IPS-18a (cell line): ENCODE results near the gene PLA2G2E.

Experiments
- H3K27ac ChIP-seq: one replicate; pipeline ENCODE4 v1.5.1; 2013; ENCODE audit warnings: low read length
- H3K27me3 ChIP-seq: one replicate; pipeline ENCODE4 v1.6.1; 2013; ENCODE audit warnings: mild to moderate bottlenecking, low read length; ENCODE audit not compliant: control insufficient read depth, insufficient read depth
- H3K36me3 ChIP-seq: one replicate; pipeline ENCODE4 v1.6.1; 2013; ENCODE audit warnings: low read depth, low read length; ENCODE audit not compliant: control insufficient read depth
- H3K4me1 ChIP-seq: one replicate; pipeline ENCODE4 v1.6.1; 2013; ENCODE audit warnings: low read depth, low read length; ENCODE audit not compliant: control insufficient read depth
- H3K4me3 ChIP-seq: one replicate; pipeline ENCODE4 v1.5.1; 2013; ENCODE audit warnings: low read length
- H3K9ac ChIP-seq: one replicate; pipeline ENCODE4 v1.6.1; 2013; ENCODE audit warnings: mild to moderate bottlenecking, low read length, moderate library complexity
- H3K9me3 ChIP-seq: one replicate; pipeline ENCODE4 v1.6.1; 2013; ENCODE audit warnings: low read depth, low read length; ENCODE audit not compliant: control insufficient read depth

The PLA2G2E gene

GRCh38 chr1:19926296-19927129 lies 3.1 kb upstream of the PLA2G2E start:
- Histone ChIP-seq H3K36me3 (no peaks in the 10 kb centered on the region), H3K9me3 (peaks cover under 1% of the 10 kb centered on the region), H3K9ac (no peak overlapping the region), H3K27ac (no peak overlapping the region), H3K27me3 (no peaks in the 10 kb centered on the region), H3K4me1 (no peaks in the 10 kb centered on the region), H3K4me3 (no peak overlapping the region)

GRCh38 chr1:19925342-19926070 lies 2.1 kb upstream of the PLA2G2E start:
- H3K4me1 ChIP-seq: no peaks in the 10 kb centered on the region
- H3K9ac ChIP-seq: no peak overlapping the region
- no peak overlapping the region for H3K4me3 ChIP-seq
- H3K27me3 ChIP-seq: no peaks in the 10 kb centered on the region
- no peaks in the 10 kb centered on the region for H3K36me3 ChIP-seq
- H3K27ac ChIP-seq: no peak overlapping the region
- no peaks in the 10 kb centered on the region for H3K9me3 ChIP-seq

- H3K9me3 ChIP-seq: no peaks in the 10 kb centered on the region
- H3K4me3 ChIP-seq: no peak overlapping the region
- H3K4me1 ChIP-seq: no peaks in the 10 kb centered on the region
- H3K27ac ChIP-seq: no peak overlapping the region
- no peaks in the 10 kb centered on the region for H3K27me3 ChIP-seq
- no peak overlapping the region for H3K9ac ChIP-seq
- H3K36me3 ChIP-seq: no peaks in the 10 kb centered on the region
Measured at GRCh38 chr1:19923953-19924346, 533 bp upstream of the PLA2G2E start.

GRCh38 chr1:19922015-19922688 lies 1.3 kb downstream of the PLA2G2E start:
- Histone ChIP-seq H3K9me3 (no peaks in the 10 kb centered on the region), H3K9ac (no peak overlapping the region), H3K4me1 (no peaks in the 10 kb centered on the region), H3K4me3 (no peak overlapping the region), H3K27me3 (no peaks in the 10 kb centered on the region), H3K36me3 (no peaks in the 10 kb centered on the region), H3K27ac (no peak overlapping the region)

- H3K27ac ChIP-seq: no peak overlapping the region
- H3K36me3 ChIP-seq: no peaks in the 10 kb centered on the region
- no peak overlapping the region for H3K9ac ChIP-seq
- no peaks in the 10 kb centered on the region for H3K4me1 ChIP-seq
- H3K4me3 ChIP-seq: no peak overlapping the region
- no peaks in the 10 kb centered on the region for H3K9me3 ChIP-seq
- H3K27me3 ChIP-seq: no peaks in the 10 kb centered on the region
Measured at GRCh38 chr1:19921310-19921709, 2.1 kb downstream of the PLA2G2E start.

- Histone ChIP-seq H3K4me3 (no peak overlapping the region), H3K27me3 (no peaks in the 10 kb centered on the region), H3K9ac (no peak overlapping the region), H3K36me3 (no peaks in the 10 kb centered on the region), H3K9me3 (no peaks in the 10 kb centered on the region), H3K4me1 (no peaks in the 10 kb centered on the region), H3K27ac (no peak overlapping the region)
Measured at GRCh38 chr1:19920132-19920710, 3.2 kb downstream of the PLA2G2E start.

GRCh38 chr1:19918057-19918456 lies 5.4 kb downstream of the PLA2G2E start:
- peaks cover 12% of the 10 kb centered on the region for H3K36me3 ChIP-seq
- H3K4me3 ChIP-seq: no peak overlapping the region
- no peaks in the 10 kb centered on the region for H3K27me3 ChIP-seq
- no peak overlapping the region for H3K27ac ChIP-seq
- no peak overlapping the region for H3K9ac ChIP-seq
- no peaks in the 10 kb centered on the region for H3K9me3 ChIP-seq
- H3K4me1 ChIP-seq: no peaks in the 10 kb centered on the region

- H3K4me3 ChIP-seq: no peak overlapping the region
- H3K9me3 ChIP-seq: no peaks in the 10 kb centered on the region
- no peaks in the 10 kb centered on the region for H3K4me1 ChIP-seq
- H3K27me3 ChIP-seq: no peaks in the 10 kb centered on the region
- no peak overlapping the region for H3K9ac ChIP-seq
- H3K27ac ChIP-seq: no peak overlapping the region
- peaks cover 80% of the 10 kb centered on the region for H3K36me3 ChIP-seq
Measured at GRCh38 chr1:19910650-19911049, 12.8 kb downstream of the PLA2G2E start.

- H3K4me3 ChIP-seq: no peak overlapping the region
- no peaks in the 10 kb centered on the region for H3K4me1 ChIP-seq
- H3K36me3 ChIP-seq: peaks cover 83% of the 10 kb centered on the region
- no peak overlapping the region for H3K9ac ChIP-seq
- no peaks in the 10 kb centered on the region for H3K9me3 ChIP-seq
- H3K27ac ChIP-seq: no peak overlapping the region
- no peaks in the 10 kb centered on the region for H3K27me3 ChIP-seq
Measured at GRCh38 chr1:19909971-19910370, 13.4 kb downstream of the PLA2G2E start.

GRCh38 chr1:19909392-19909791 lies 14.0 kb downstream of the PLA2G2E start:
- no peak overlapping the region for H3K4me3 ChIP-seq
- no peaks in the 10 kb centered on the region for H3K4me1 ChIP-seq
- no peaks in the 10 kb centered on the region for H3K27me3 ChIP-seq
- no peaks in the 10 kb centered on the region for H3K9me3 ChIP-seq
- H3K27ac ChIP-seq: no peak overlapping the region
- no peak overlapping the region for H3K9ac ChIP-seq
- H3K36me3 ChIP-seq: peaks cover 89% of the 10 kb centered on the region

GRCh38 chr1:19907456-19907855 lies 16.0 kb downstream of the PLA2G2E start:
- no peak overlapping the region for H3K27ac ChIP-seq
- H3K9ac ChIP-seq: no peak overlapping the region

More at GRCh38 chr1:19907456-19907855, 16.0 kb downstream of the PLA2G2E start:
- Histone ChIP-seq H3K4me1 (no peaks in the 10 kb centered on the region), H3K4me3 (no peak overlapping the region), H3K9me3 (no peaks in the 10 kb centered on the region), H3K27me3 (no peaks in the 10 kb centered on the region), H3K36me3 (peaks cover 80% of the 10 kb centered on the region)
